Right lobe of liver (tissue), 4 donors: ENCODE measurements around the gene COX11.

ENCODE experiments used
- CTCF ChIP-seq, 4 donors: fragments of 200-600 bp in 3 of 4; fragments of 450-650 bp in 1 of 4; IDR thresholded peaks; one replicate each; pipeline versions ENCODE4 v1.5.1 to v1.8.0; 2016 to 2022; ENCODE audit warnings: antibody characterized with exemption in 4 of 4, mild to moderate bottlenecking in 2 of 4
- POLR2A ChIP-seq: fragments of 450-650 bp; IDR thresholded peaks from one replicate; pipeline ENCODE4 v1.6.1; 2017; ENCODE audit warnings: antibody characterized with exemption, mild to moderate bottlenecking
- donor health status: DM: no; HTN: no; CAD: no.
- donor health status: DM: no; HTN: no; CAD: no.
- donor health status: DM: no; HTN: yes; CAD: no.

- TF ChIP-seq POLR2A (no peak), CTCF (IDR thresholded peaks at IDR 0.05) (no peak)
These were observed 27.2 kb downstream of the COX11 start for GRCh38 chr17:54941285-54941684.
